ENCODE measurements around the gene MED13. TPM values are rescaled to one million over a fixed set of nuclear protein-coding genes. Genes with fewer than 3 reads are reported as not detected.

MED13 gene
- total and polyA plus RNA-seq, 9 of the 15 experiments (the other 6 are each of a cell fraction or from before 2014, with no cell fraction given) = 5.4 to 48.4 (median 28.2) TPM

DNA sequence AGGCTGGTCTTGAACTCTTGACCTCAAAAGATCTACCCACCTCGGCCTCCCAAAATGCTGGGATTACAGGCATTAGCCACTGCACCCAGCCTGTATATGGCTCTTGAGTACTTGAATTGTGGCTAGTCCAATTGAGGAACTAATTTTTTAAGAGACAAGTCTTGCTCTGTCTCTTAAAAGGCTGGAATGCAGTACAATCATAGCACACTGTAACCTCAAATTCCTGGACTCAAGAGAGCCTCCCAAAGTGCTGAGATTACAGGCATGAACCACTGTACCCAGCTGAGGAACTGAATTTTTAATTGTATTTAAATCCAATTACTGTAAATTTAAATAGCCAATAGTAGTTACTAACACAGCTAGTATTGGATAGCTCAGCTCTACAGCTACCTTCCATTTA is 50.6 kb downstream of the MED13 start:
- Histone ChIP-seq H4K20me1 (replicated peaks; ENCODE audit: control insufficient read depth, insufficient read depth, low read length) (no peaks in the 10 kb centered on the region), H3K4me3 (no peak overlapping the region), H3K9me3 (replicated peaks; ENCODE audit: control insufficient read depth, insufficient read depth, low read depth, low read length) (no peaks in the 10 kb centered on the region; the same call in 1 of the 2 replicates), H3K36me3 (ENCODE audit: control insufficient read depth, insufficient read depth, low read length) (peaks cover 78% of the 10 kb centered on the region), H3K27me3 (ENCODE audit: control insufficient read depth in 2 of 2, insufficient read depth in 2 of 2, low read length in 2 of 2) (no peaks in the 10 kb centered on the region), H3K9me1 (ENCODE audit: control insufficient read depth, insufficient read depth, low read length) (no peaks in the 10 kb centered on the region), H3K4me2 (ENCODE audit: insufficient read depth, low read length) (no peak overlapping the region), H2AFZ (ENCODE audit: low read depth, low read length) (no peak overlapping the region), H3K27ac (ENCODE audit: extremely low read depth, low read depth, low read length) (no peak overlapping the region), H3K9ac (ENCODE audit: insufficient read depth in 1 of 2, low read depth in 2 of 2, low read length in 2 of 2) (no peak overlapping the region), H3K4me1 (replicated peaks in 1 of 2; ENCODE audit: control insufficient read depth in 2 of 2, insufficient read depth in 2 of 2, low read length in 2 of 2) (no peaks in the 10 kb centered on the region), H3K79me2 (ENCODE audit: control insufficient read depth, insufficient read depth, low read length) (peaks cover 34% of the 10 kb centered on the region)
- ChIA-PET POLR2A (no interaction called here), CTCF (ENCODE audit: low intra/inter-chr PET ratio) (no interaction called here)
- FAIRE-seq (no peak), ATAC-seq (no peak), DNase-seq (ENCODE audit: extremely low read depth in 1 of 4, low spot score in 3 of 4) (no peak)
- in situ Hi-C loops (cut with MboI) (no loop called here), intact Hi-C loops (cut with micrococcal nuclease) (no loop called here)
- no TSS peak for BruUV-seq (replicated peaks)
- WGBS (ENCODE audit: insufficient coverage, low coverage, missing lambda C conversion rate) = 100% methylated on average over 1 of the region's 1 CpG
- TF ChIP-seq, protein P1, sequence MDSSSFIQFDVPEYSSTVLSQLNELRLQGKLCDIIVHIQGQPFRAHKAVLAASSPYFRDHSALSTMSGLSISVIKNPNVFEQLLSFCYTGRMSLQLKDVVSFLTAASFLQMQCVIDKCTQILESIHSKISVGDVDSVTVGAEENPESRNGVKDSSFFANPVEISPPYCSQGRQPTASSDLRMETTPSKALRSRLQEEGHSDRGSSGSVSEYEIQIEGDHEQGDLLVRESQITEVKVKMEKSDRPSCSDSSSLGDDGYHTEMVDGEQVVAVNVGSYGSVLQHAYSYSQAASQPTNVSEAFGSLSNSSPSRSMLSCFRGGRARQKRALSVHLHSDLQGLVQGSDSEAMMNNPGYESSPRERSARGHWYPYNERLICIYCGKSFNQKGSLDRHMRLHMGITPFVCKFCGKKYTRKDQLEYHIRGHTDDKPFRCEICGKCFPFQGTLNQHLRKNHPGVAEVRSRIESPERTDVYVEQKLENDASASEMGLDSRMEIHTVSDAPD (CRISPR knock-in tag; IDR thresholded peaks at IDR 0.05) = no peak
- TF ChIP-seq ZNF77 (CRISPR knock-in tag; IDR thresholded peaks at IDR 0.05) (no peak), FOXP1 (CRISPR knock-in tag; IDR thresholded peaks at IDR 0.05) (no peak), SRSF9 (IDR thresholded peaks at IDR 0.05; ENCODE audit: borderline replicate concordance, low read depth, low read length) (no peak), RHOXF2B (CRISPR knock-in tag; conservative IDR thresholded peaks at IDR 0.05) (no peak)
- TF ChIP-seq, protein P2, sequence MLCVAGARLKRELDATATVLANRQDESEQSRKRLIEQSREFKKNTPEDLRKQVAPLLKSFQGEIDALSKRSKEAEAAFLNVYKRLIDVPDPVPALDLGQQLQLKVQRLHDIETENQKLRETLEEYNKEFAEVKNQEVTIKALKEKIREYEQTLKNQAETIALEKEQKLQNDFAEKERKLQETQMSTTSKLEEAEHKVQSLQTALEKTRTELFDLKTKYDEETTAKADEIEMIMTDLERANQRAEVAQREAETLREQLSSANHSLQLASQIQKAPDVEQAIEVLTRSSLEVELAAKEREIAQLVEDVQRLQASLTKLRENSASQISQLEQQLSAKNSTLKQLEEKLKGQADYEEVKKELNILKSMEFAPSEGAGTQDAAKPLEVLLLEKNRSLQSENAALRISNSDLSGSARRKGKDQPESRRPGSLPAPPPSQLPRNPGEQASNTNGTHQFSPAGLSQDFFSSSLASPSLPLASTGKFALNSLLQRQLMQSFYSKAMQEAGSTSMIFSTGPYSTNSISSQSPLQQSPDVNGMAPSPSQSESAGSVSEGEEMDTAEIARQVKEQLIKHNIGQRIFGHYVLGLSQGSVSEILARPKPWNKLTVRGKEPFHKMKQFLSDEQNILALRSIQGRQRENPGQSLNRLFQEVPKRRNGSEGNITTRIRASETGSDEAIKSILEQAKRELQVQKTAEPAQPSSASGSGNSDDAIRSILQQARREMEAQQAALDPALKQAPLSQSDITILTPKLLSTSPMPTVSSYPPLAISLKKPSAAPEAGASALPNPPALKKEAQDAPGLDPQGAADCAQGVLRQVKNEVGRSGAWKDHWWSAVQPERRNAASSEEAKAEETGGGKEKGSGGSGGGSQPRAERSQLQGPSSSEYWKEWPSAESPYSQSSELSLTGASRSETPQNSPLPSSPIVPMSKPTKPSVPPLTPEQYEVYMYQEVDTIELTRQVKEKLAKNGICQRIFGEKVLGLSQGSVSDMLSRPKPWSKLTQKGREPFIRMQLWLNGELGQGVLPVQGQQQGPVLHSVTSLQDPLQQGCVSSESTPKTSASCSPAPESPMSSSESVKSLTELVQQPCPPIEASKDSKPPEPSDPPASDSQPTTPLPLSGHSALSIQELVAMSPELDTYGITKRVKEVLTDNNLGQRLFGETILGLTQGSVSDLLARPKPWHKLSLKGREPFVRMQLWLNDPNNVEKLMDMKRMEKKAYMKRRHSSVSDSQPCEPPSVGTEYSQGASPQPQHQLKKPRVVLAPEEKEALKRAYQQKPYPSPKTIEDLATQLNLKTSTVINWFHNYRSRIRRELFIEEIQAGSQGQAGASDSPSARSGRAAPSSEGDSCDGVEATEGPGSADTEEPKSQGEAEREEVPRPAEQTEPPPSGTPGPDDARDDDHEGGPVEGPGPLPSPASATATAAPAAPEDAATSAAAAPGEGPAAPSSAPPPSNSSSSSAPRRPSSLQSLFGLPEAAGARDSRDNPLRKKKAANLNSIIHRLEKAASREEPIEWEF (CRISPR knock-in tag; IDR thresholded peaks at IDR 0.05) = no peak
- TF ChIP-seq, protein P3, sequence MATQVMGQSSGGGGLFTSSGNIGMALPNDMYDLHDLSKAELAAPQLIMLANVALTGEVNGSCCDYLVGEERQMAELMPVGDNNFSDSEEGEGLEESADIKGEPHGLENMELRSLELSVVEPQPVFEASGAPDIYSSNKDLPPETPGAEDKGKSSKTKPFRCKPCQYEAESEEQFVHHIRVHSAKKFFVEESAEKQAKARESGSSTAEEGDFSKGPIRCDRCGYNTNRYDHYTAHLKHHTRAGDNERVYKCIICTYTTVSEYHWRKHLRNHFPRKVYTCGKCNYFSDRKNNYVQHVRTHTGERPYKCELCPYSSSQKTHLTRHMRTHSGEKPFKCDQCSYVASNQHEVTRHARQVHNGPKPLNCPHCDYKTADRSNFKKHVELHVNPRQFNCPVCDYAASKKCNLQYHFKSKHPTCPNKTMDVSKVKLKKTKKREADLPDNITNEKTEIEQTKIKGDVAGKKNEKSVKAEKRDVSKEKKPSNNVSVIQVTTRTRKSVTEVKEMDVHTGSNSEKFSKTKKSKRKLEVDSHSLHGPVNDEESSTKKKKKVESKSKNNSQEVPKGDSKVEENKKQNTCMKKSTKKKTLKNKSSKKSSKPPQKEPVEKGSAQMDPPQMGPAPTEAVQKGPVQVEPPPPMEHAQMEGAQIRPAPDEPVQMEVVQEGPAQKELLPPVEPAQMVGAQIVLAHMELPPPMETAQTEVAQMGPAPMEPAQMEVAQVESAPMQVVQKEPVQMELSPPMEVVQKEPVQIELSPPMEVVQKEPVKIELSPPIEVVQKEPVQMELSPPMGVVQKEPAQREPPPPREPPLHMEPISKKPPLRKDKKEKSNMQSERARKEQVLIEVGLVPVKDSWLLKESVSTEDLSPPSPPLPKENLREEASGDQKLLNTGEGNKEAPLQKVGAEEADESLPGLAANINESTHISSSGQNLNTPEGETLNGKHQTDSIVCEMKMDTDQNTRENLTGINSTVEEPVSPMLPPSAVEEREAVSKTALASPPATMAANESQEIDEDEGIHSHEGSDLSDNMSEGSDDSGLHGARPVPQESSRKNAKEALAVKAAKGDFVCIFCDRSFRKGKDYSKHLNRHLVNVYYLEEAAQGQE (IDR thresholded peaks at IDR 0.05; ENCODE audit: borderline replicate concordance) = no peak
- TF ChIP-seq, protein P3 (CRISPR knock-in tag; IDR thresholded peaks at IDR 0.05; ENCODE audit: low read depth) = no peak
